HCT116 (cell line): ENCODE data around the gene NOS2. TPM values are rescaled to one million over a fixed set of nuclear protein-coding genes. Genes with fewer than 3 reads are reported as not detected.

Experiments used
- ATAC-seq: fragments of 200-7000 bp; cut with Tn5 transposase; 2 replicates; pipeline ENCODE4 v1.9.1; 2020; ENCODE audit warnings: mild to moderate bottlenecking, moderate library complexity
- BruUV-seq: library from RNA; stranded (reverse); fragments of 400-500 nt; replicated peaks from 2 replicates; lab custom pipeline; 2021; lab: Mats Ljungman, UMichigan
- CTCF ChIA-PET: fragments of 300-600 bp; sonication (Branson Sonifier 250); formaldehyde crosslinking; loops from one replicate; lab custom pipeline; 2021; ENCODE audit warnings: antibody characterized with exemption; lab: Charles Lee
- POLR2A ChIA-PET: fragments of 300-600, 350-600 bp; sonication (Branson Sonifier 250); formaldehyde crosslinking; loops from one replicate; lab custom pipeline; 2021; ENCODE audit warnings: antibody characterized with exemption; lab: Charles Lee
- RAD21 ChIA-PET, 2 experiments: fragments of 300-600 bp; sonication (Branson Sonifier 250); formaldehyde crosslinking; loops; one replicate each; lab custom pipeline; 2023; ENCODE audit warnings: low total read pairs in 2 of 2; ENCODE audit not compliant: uncharacterized antibody in 2 of 2, unreplicated experiment in 2 of 2, low non-redundant PET in 1 of 2; lab: Charles Lee
- DNase-seq: peaks from one replicate; pipeline ENCODE4 v3.0.0-alpha.2; 2010; ENCODE audit warnings: low read depth, low spot score
- H2AFZ ChIP-seq: fragments of 200-600 bp; shearing (Covaris generic), sonication (generic); 2 replicates; pipeline ENCODE4 v1.6.1; 2017; ENCODE audit warnings: low read depth, mixed run types, mixed read lengths, antibody characterized with exemption, low read length; ENCODE audit not compliant: poor library complexity, severe bottlenecking
- H3K27ac ChIP-seq: 2 replicates; pipeline ENCODE4 v1.5.1; 2012; ENCODE audit warnings: low read depth, low read length
- H3K27me3 ChIP-seq: fragments of 200-600 bp; sonication (generic); 2 replicates; pipeline ENCODE4 v1.6.1; 2016; ENCODE audit warnings: mixed run types, low read length, mixed read lengths; ENCODE audit not compliant: insufficient read depth
- H3K36me3 ChIP-seq, 2 experiments: fragments of 200-500 bp in 1 of 2; fragments of 200-600 bp in 1 of 2; sonication (Bioruptor generic) in 1 of 2; sonication (generic) in 1 of 2; 2 replicates each; pipeline versions ENCODE4 v1.5.1 to v1.6.1; 2014 to 2016; ENCODE audit warnings: low read length in 2 of 2, inconsistent platforms in 1 of 2, mixed read lengths in 1 of 2, mixed run types in 1 of 2; ENCODE audit not compliant: insufficient read depth in 2 of 2, control insufficient read depth in 1 of 2
- H3K4me1 ChIP-seq, 2 experiments: fragments of 200-600 bp in 1 of 2; sonication (generic) in 1 of 2; 2 replicates each; pipeline versions ENCODE4 v1.5.1 to v1.6.1; 2012 to 2017; ENCODE audit warnings: low read length in 2 of 2, inconsistent platforms in 1 of 2, mild to moderate bottlenecking in 1 of 2, mixed read lengths in 1 of 2, mixed run types in 1 of 2, moderate library complexity in 1 of 2; ENCODE audit not compliant: insufficient read depth in 2 of 2, control insufficient read depth in 1 of 2
- H3K4me2 ChIP-seq: fragments of 200-600 bp; sonication (generic); 2 replicates; pipeline ENCODE4 v1.6.1; 2017; ENCODE audit warnings: mixed run types, low read length, mixed read lengths
- H3K4me3 ChIP-seq, 2 experiments: fragments of 200-600 bp in 1 of 2; sonication (generic) in 1 of 2; replicated peaks in 1 of 2; 2 replicates each; pipeline ENCODE4 v1.5.1; 2011 to 2016; ENCODE audit warnings: low read length in 2 of 2, control low read depth in 1 of 2, low read depth in 1 of 2, mild to moderate bottlenecking in 1 of 2, mixed read lengths in 1 of 2, mixed run types in 1 of 2
- H3K79me2 ChIP-seq: fragments of 200-600 bp; sonication (generic); 2 replicates; pipeline ENCODE4 v1.6.1; 2017; ENCODE audit warnings: mild to moderate bottlenecking, mixed run types, low read length, moderate library complexity, mixed read lengths; ENCODE audit not compliant: insufficient read depth
- H3K9ac ChIP-seq: fragments of 200-600 bp; sonication (generic); 2 replicates; pipeline ENCODE4 v1.6.1; 2016; ENCODE audit warnings: low read length, mixed read lengths
- H3K9me2 ChIP-seq: fragments of 200-600 bp; sonication (generic), shearing (Covaris generic); 2 replicates; pipeline ENCODE4 v1.6.1; 2017; ENCODE audit warnings: mixed run types, mild to moderate bottlenecking, moderate library complexity; ENCODE audit not compliant: insufficient read depth
- H3K9me3 ChIP-seq, 2 experiments: fragments of 200-500 bp in 1 of 2; fragments of 200-600 bp in 1 of 2; sonication (Bioruptor generic) in 1 of 2; sonication (generic) in 1 of 2; 2 replicates each; pipeline ENCODE4 v1.6.1; 2014 to 2017; ENCODE audit warnings: low read length in 2 of 2, mixed read lengths in 2 of 2, inconsistent platforms in 1 of 2, low read depth in 1 of 2, mild to moderate bottlenecking in 1 of 2, mixed run types in 1 of 2, moderate library complexity in 1 of 2; ENCODE audit not compliant: control insufficient read depth in 1 of 2, insufficient read depth in 1 of 2
- H4K20me1 ChIP-seq: fragments of 200-600 bp; sonication (generic), shearing (Covaris generic); 2 replicates; pipeline ENCODE4 v1.6.1; 2017; ENCODE audit warnings: mixed run types, mild to moderate bottlenecking, moderate library complexity; ENCODE audit not compliant: insufficient read depth
- CBX3 ChIP-seq: IDR thresholded peaks from 2 replicates; pipeline ENCODE4 v1.6.1; 2012; ENCODE audit warnings: low read depth
- CEBPB ChIP-seq: IDR thresholded peaks from 2 replicates; pipeline ENCODE4 v1.6.1; 2012; ENCODE audit warnings: low read depth
- CTCF ChIP-seq, 3 experiments: fragments of 200-600 bp in 1 of 3; sonication (generic) in 1 of 3; IDR thresholded peaks in 2 of 3; conservative IDR thresholded peaks in 1 of 3; 2 replicates each; pipeline ENCODE4 v1.5.1; 2012 to 2017; ENCODE audit warnings: low read depth in 2 of 3, low read length in 2 of 3, antibody characterized with exemption in 1 of 3, borderline replicate concordance in 1 of 3, control low read depth in 1 of 3, mild to moderate bottlenecking in 1 of 3, mixed read lengths in 1 of 3, mixed run types in 1 of 3, moderate library complexity in 1 of 3; ENCODE audit not compliant: insufficient read depth in 1 of 3
- EGR1 ChIP-seq: IDR thresholded peaks from 2 replicates; pipeline ENCODE4 v1.6.1; 2012; ENCODE audit warnings: low read depth
- ELF1 ChIP-seq: IDR thresholded peaks from 2 replicates; pipeline ENCODE4 v1.6.1; 2012; ENCODE audit warnings: low read depth, borderline replicate concordance
- EZH2 ChIP-seq: fragments of 200-600 bp; sonication (generic); IDR thresholded peaks from 2 replicates; pipeline ENCODE4 v1.6.1; 2017; ENCODE audit warnings: antibody characterized with exemption, mixed run types
- EZH2phosphoT487 ChIP-seq: fragments of 200-600 bp; IDR thresholded peaks from 2 replicates; pipeline ENCODE4 v1.6.1; 2018; ENCODE audit warnings: antibody characterized with exemption, borderline replicate concordance
- FOSL1 ChIP-seq: IDR thresholded peaks from 2 replicates; pipeline ENCODE4 v1.6.1; 2012; ENCODE audit warnings: low read depth
- MAX ChIP-seq: IDR thresholded peaks from 2 replicates; pipeline ENCODE4 v1.6.1; 2012
- POLR2A ChIP-seq: IDR thresholded peaks from 2 replicates; pipeline ENCODE4 v1.7.0; 2011; ENCODE audit warnings: borderline replicate concordance; ENCODE audit not compliant: insufficient read depth, insufficient read length; ENCODE audit errors: extremely low read depth
- RAD21 ChIP-seq: IDR thresholded peaks from 2 replicates; pipeline ENCODE4 v1.6.1; 2012; ENCODE audit warnings: low read depth, mild to moderate bottlenecking
- SIN3A ChIP-seq: IDR thresholded peaks from 2 replicates; pipeline ENCODE4 v1.6.1; 2012; ENCODE audit warnings: low read depth
- SP1 ChIP-seq: IDR thresholded peaks from 2 replicates; pipeline ENCODE4 v1.6.1; 2012; ENCODE audit warnings: low read depth
- TCF7L2 ChIP-seq: IDR thresholded peaks from 2 replicates; pipeline ENCODE4 v1.7.0; 2011; ENCODE audit warnings: borderline replicate concordance, inconsistent platforms; ENCODE audit not compliant: insufficient read depth, insufficient read length; ENCODE audit errors: extremely low read depth
- YY1 ChIP-seq: IDR thresholded peaks from 2 replicates; pipeline ENCODE4 v1.6.1; 2011; ENCODE audit warnings: low read length, low read depth, moderate library complexity, mild to moderate bottlenecking; ENCODE audit not compliant: insufficient replicate concordance; ENCODE audit errors: extremely low read depth
- ZFX ChIP-seq: fragments of 450-650 bp; IDR thresholded peaks from 2 replicates; pipeline ENCODE4 v1.6.1; 2017
- ZNF274 ChIP-seq: fragments of 200-500 bp; sonication (Bioruptor generic); IDR thresholded peaks from 2 replicates; pipeline ENCODE4 v1.6.1; 2014; ENCODE audit warnings: mild to moderate bottlenecking, low read depth, low read length, inconsistent platforms
- intact Hi-C: fragments of 100-400 bp; cut with micrococcal nuclease; formaldehyde crosslinking; loops from 2 replicates; pipeline ENCODE4 v1.10.0; 2022
- total RNA-seq: library from RNA; stranded (reverse); gene quantifications from one replicate; pipeline ENCODE4 v1.2.1, GENCODE V29; 2021; ENCODE audit not compliant: unreplicated experiment
- TF ChIP-seq, protein P1 (sequence below): IDR thresholded peaks from 2 replicates; pipeline ENCODE4 v1.6.1; 2012; ENCODE audit warnings: low read depth

NOS2 gene
- total RNA-seq, 1 experiment from 2014 or later, result 0.07 TPM

DNA sequence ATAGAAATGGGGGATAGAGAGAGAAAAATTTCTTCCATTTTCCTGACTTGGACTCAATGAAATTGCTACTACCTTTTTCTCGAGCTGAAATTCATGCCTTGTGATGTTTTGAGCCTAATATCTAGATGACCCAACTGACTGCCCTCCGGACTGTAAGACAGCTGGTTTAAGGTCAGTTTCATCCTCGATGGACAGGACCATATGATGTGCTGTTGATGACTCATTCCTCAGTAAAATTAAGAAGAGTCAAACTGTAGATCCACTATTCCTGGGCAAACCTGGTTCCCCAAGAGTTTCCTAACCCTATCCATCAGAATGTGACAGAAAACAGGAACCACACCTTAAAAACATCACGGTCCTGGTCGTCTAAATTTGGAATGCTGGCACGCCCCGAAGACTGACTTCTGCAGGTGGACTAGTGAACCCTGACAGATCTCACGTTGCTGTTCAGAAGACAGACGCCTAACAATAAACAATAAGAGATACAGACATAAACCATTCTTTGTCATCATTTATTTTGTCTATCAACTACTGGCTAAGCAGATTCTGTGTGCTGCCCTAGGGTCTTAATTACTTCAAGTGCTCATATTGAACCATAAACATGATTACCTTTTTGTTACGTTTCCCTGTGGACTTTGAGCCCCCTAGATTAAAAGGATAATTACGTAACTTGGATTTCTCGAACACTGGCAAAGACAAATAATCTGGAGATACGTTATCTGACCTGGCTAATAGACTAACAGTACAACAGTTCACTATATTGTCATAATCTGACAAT lies 45.1 kb upstream of the NOS2 start:
- no peaks in the 10 kb centered on the region for H3K9me2 ChIP-seq
- peaks cover 5% of the 10 kb centered on the region; the same call in 1 of the 2 replicates for H3K27me3 ChIP-seq
- ChIA-PET RAD21 (no interaction called here), POLR2A (no interaction called here), CTCF (no interaction called here)
- no peaks in the 10 kb centered on the region for H3K36me3 ChIP-seq
- H3K4me2 ChIP-seq, result no peak overlapping the region
- H3K4me3 ChIP-seq, result no peak overlapping the region
- no peaks in the 10 kb centered on the region for H3K9me3 ChIP-seq
- no peak overlapping the region for H3K27ac ChIP-seq
- BruUV-seq, result no TSS peak
- no peaks in the 10 kb centered on the region for H3K79me2 ChIP-seq
- H3K4me1 ChIP-seq, result no peaks in the 10 kb centered on the region
- DNase-seq (no peak), ATAC-seq (no peak)
- intact Hi-C loops, result no loop called here
- no peak overlapping the region for H2AFZ ChIP-seq
- H3K9ac ChIP-seq, result no peak overlapping the region
- TF ChIP-seq CTCF (IDR thresholded peaks at IDR 0.05 in 2 of 3, conservative IDR thresholded peaks at IDR 0.05 in 1 of 3; ENCODE audit: borderline replicate concordance in 1 of 3, insufficient read depth in 1 of 3, low read depth in 2 of 3, low read length in 2 of 3), result no peak
- no peak for TF ChIP-seq ZNF274
- no peak for TF ChIP-seq SIN3A
- TF ChIP-seq POLR2A, result no peak
- no peak for TF ChIP-seq RAD21
- TF ChIP-seq EZH2phosphoT487, result no peak
- no peak for TF ChIP-seq FOSL1
- no peak for TF ChIP-seq CEBPB
- no peak for TF ChIP-seq SP1
- TF ChIP-seq YY1, result no peak
- TF ChIP-seq CBX3, result no peak
- no peak for TF ChIP-seq TCF7L2
- TF ChIP-seq ZFX, result no peak
- TF ChIP-seq, protein P1, sequence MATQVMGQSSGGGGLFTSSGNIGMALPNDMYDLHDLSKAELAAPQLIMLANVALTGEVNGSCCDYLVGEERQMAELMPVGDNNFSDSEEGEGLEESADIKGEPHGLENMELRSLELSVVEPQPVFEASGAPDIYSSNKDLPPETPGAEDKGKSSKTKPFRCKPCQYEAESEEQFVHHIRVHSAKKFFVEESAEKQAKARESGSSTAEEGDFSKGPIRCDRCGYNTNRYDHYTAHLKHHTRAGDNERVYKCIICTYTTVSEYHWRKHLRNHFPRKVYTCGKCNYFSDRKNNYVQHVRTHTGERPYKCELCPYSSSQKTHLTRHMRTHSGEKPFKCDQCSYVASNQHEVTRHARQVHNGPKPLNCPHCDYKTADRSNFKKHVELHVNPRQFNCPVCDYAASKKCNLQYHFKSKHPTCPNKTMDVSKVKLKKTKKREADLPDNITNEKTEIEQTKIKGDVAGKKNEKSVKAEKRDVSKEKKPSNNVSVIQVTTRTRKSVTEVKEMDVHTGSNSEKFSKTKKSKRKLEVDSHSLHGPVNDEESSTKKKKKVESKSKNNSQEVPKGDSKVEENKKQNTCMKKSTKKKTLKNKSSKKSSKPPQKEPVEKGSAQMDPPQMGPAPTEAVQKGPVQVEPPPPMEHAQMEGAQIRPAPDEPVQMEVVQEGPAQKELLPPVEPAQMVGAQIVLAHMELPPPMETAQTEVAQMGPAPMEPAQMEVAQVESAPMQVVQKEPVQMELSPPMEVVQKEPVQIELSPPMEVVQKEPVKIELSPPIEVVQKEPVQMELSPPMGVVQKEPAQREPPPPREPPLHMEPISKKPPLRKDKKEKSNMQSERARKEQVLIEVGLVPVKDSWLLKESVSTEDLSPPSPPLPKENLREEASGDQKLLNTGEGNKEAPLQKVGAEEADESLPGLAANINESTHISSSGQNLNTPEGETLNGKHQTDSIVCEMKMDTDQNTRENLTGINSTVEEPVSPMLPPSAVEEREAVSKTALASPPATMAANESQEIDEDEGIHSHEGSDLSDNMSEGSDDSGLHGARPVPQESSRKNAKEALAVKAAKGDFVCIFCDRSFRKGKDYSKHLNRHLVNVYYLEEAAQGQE, result no peak
- TF ChIP-seq MAX, result no peak
- no peak for TF ChIP-seq EZH2
- no peak for TF ChIP-seq EGR1
- TF ChIP-seq ELF1, result no peak
- no peaks in the 10 kb centered on the region for H4K20me1 ChIP-seq
